CD4-positive, alpha-beta T cell (primary cell): ENCODE data around the gene TMEM244. TPM values are rescaled to one million over a fixed set of nuclear protein-coding genes. Genes with fewer than 3 reads are reported as not detected.
"Not testable (repeated sequence)": the region's sequence is repeated elsewhere in the genome, so short reads cannot be mapped to it uniquely, and the experiment has no call there.

Source experiments
- ATAC-seq: fragments of 200-7000 bp; cut with Tn5 transposase; one replicate; pipeline ENCODE4 v1.10.0; 2022; ENCODE audit warnings: mild to moderate bottlenecking; ENCODE audit not compliant: poor library complexity
- CTCF ChIA-PET: fragments of 350-600 bp; sonication (Branson Sonifier 250); formaldehyde crosslinking; loops from one replicate; lab custom pipeline; 2021; ENCODE audit warnings: antibody characterized with exemption, inconsistent platforms; lab: Charles Lee
- POLR2A ChIA-PET: fragments of 350-600 bp; sonication (Branson Sonifier 250); formaldehyde crosslinking; loops from one replicate; lab custom pipeline; 2021; ENCODE audit warnings: antibody characterized with exemption, inconsistent platforms; lab: Charles Lee
- DNase-seq, 14 experiments: peaks; one replicate each; pipeline ENCODE4 v3.0.0-alpha.2; 2013 to 2020; ENCODE audit warnings: mixed read lengths in 2 of 14
- H3K27ac ChIP-seq, 2 donors: one replicate each; pipeline versions ENCODE4 v1.5.1 to v1.7.0; 2013; ENCODE audit warnings: low read length in 2 of 2, low read depth in 1 of 2, mild to moderate bottlenecking in 1 of 2
- H3K27me3 ChIP-seq, 2 experiments: 1 replicate in 1 of 2; 2 replicates in 1 of 2; pipeline versions ENCODE4 v1.6.1 to v1.7.0; 2013; ENCODE audit warnings: low read length in 2 of 2, control low read depth in 1 of 2, mild to moderate bottlenecking in 1 of 2, moderate library complexity in 1 of 2; ENCODE audit not compliant: insufficient read depth in 2 of 2, control insufficient read depth in 1 of 2
- H3K36me3 ChIP-seq: one replicate; pipeline ENCODE4 v1.6.1; 2013; ENCODE audit warnings: low read length, control low read depth; ENCODE audit not compliant: insufficient read depth
- H3K4me1 ChIP-seq: one replicate; pipeline ENCODE4 v1.6.1; 2013; ENCODE audit warnings: low read length, control low read depth; ENCODE audit not compliant: insufficient read depth
- H3K4me3 ChIP-seq: one replicate; pipeline ENCODE4 v1.5.1; 2013; ENCODE audit warnings: mild to moderate bottlenecking, low read length, moderate library complexity
- H3K9me3 ChIP-seq, 2 experiments: 1 replicate in 1 of 2; 2 replicates in 1 of 2; pipeline versions ENCODE4 v1.6.1 to v1.7.0; 2013; ENCODE audit warnings: low read length in 2 of 2, mild to moderate bottlenecking in 2 of 2, control low read depth in 1 of 2, moderate library complexity in 1 of 2; ENCODE audit not compliant: control insufficient read depth in 1 of 2, insufficient read depth in 1 of 2
- H3K27ac Mint-ChIP-seq: one replicate; pipeline ENCODE4 v1.8.0; 2020; ENCODE audit warnings: mixed read lengths
- H3K27me3 Mint-ChIP-seq: one replicate; pipeline ENCODE4 v1.8.0; 2021; ENCODE audit warnings: mixed read lengths
- H3K36me3 Mint-ChIP-seq: one replicate; pipeline ENCODE4 v1.8.0; 2021; ENCODE audit warnings: low read depth, mixed read lengths
- H3K4me1 Mint-ChIP-seq: one replicate; pipeline ENCODE4 v1.8.0; 2021; ENCODE audit warnings: low read depth, mixed read lengths
- H3K4me3 Mint-ChIP-seq: one replicate; pipeline ENCODE4 v1.8.0; 2020; ENCODE audit warnings: mild to moderate bottlenecking, mixed read lengths
- H3K9me3 Mint-ChIP-seq: one replicate; pipeline ENCODE4 v1.8.0; 2020; ENCODE audit warnings: mixed read lengths
- CTCF ChIP-seq: fragments of 200-600 bp; IDR thresholded peaks from one replicate; pipeline ENCODE4 v1.8.0; 2022; ENCODE audit warnings: antibody characterized with exemption, mild to moderate bottlenecking
- intact Hi-C, 2 experiments: fragments of 100-400 bp; cut with DNase I in 1 of 2; cut with micrococcal nuclease in 1 of 2; formaldehyde crosslinking; loops; one replicate each; pipeline versions ENCODE4 v1.15.1 to v1.9.0; 2023 to 2025; cut with DNase I, micrococcal nuclease
- total RNA-seq, 174 experiments: library from RNA in 2 of 174; stranded (reverse) in 2 of 174; gene quantifications; one replicate each; pipeline ENCODE4 v1.2.3 and lab custom pipeline; 2021 to 2026

Gene TMEM244
- total RNA-seq, 2 experiments from 2014 or later, result not detected

- H3K36me3 ChIP-seq, result no peaks in the 10 kb centered on the region
- ATAC-seq (no peak), DNase-seq (peak in 1 of 14 experiments; percentile 30)
- H3K9me3 ChIP-seq, result no peaks in the 10 kb centered on the region
- CTCF ChIA-PET, result no interaction called here
- Mint-ChIP-seq H3K27ac (no peak overlapping the region), H3K9me3 (peaks cover 3% of the 10 kb centered on the region), H3K36me3 (no peaks in the 10 kb centered on the region), H3K4me3 (no peak overlapping the region), H3K27me3 (no peaks in the 10 kb centered on the region), H3K4me1 (no peaks in the 10 kb centered on the region)
- H3K4me1 ChIP-seq, result no peaks in the 10 kb centered on the region
- H3K27me3 ChIP-seq, result no peaks in the 10 kb centered on the region
- TF ChIP-seq CTCF, result no peak
- intact Hi-C loops, result no loop called here
- no peak overlapping the region for H3K4me3 ChIP-seq
- POLR2A ChIA-PET, result interaction anchor here (0.7 kb wide), 1 partner anchor 62 kb away, joined by 3 read pairs; no protein-coding TSS in a partner anchor
- no peak overlapping the region for H3K27ac ChIP-seq
Observed at GRCh38 chr6:129882510-129883023, 21.5 kb upstream of the TMEM244 start.

- H3K27me3 Mint-ChIP-seq, H3K36me3 ChIP-seq, H3K27me3 ChIP-seq, H3K27ac ChIP-seq, H3K36me3 Mint-ChIP-seq, POLR2A ChIA-PET, intact Hi-C loops, H3K9me3 Mint-ChIP-seq, H3K4me3 ChIP-seq, ATAC-seq, H3K27ac Mint-ChIP-seq, H3K4me3 Mint-ChIP-seq, H3K9me3 ChIP-seq, H3K4me1 ChIP-seq, DNase-seq, CTCF ChIA-PET: not testable (repeated sequence)
- H3K4me1 Mint-ChIP-seq, result peaks cover 11% of the 10 kb centered on the region
Observed at GRCh38 chr6:129877894-129878293, 16.8 kb upstream of the TMEM244 start.

GRCh38 chr6:129875610-129876520 is 14.8 kb upstream of the TMEM244 start:
- no peaks in the 10 kb centered on the region for H3K9me3 ChIP-seq
- H3K4me1 ChIP-seq, result no peaks in the 10 kb centered on the region
- DNase-seq (peak in 1 of 14 experiments; percentile 24), ATAC-seq (no peak)
- CTCF ChIA-PET, result no interaction called here
- POLR2A ChIA-PET, result no interaction called here
- peak overlapping the region; percentile 7 for H3K4me3 ChIP-seq
- TF ChIP-seq CTCF, result no peak
- intact Hi-C loops, result no loop called here
- Mint-ChIP-seq H3K27ac (peak overlapping the region; percentile 19), H3K27me3 (no peaks in the 10 kb centered on the region), H3K4me1 (peaks cover 11% of the 10 kb centered on the region), H3K9me3 (peaks cover 3% of the 10 kb centered on the region), H3K4me3 (peak overlapping the region; percentile 13), H3K36me3 (no peaks in the 10 kb centered on the region)
- H3K27me3 ChIP-seq, result no peaks in the 10 kb centered on the region
- H3K36me3 ChIP-seq, result no peaks in the 10 kb centered on the region
- H3K27ac ChIP-seq, result peak overlapping the region in 1 of 2 donors; percentile 12
